WI38 (cell line): ENCODE measurements around the gene TTLL11.

ENCODE experiments used
- H3K4me3 ChIP-seq: 2 replicates; pipeline ENCODE4 v1.5.1; 2011; ENCODE audit warnings: low read depth, mild to moderate bottlenecking, control low read depth, low read length
- CTCF ChIP-seq: IDR thresholded peaks from 2 replicates; pipeline ENCODE4 v1.5.1; 2012; ENCODE audit warnings: low read depth, mild to moderate bottlenecking, control low read depth, low read length

The TTLL11 gene

GRCh38 chr9:122106576-122106975 lies 13.5 kb upstream of the TTLL11 start:
- H3K4me3 ChIP-seq: no peak overlapping the region
- TF ChIP-seq CTCF: no peak

- H3K4me3 ChIP-seq: no peak overlapping the region
- no peak for TF ChIP-seq CTCF
Observed at GRCh38 chr9:122103985-122104384, 10.9 kb upstream of the TTLL11 start.

- TF ChIP-seq CTCF: no peak
- no peak overlapping the region for H3K4me3 ChIP-seq
Observed at GRCh38 chr9:122102156-122102555, 9.0 kb upstream of the TTLL11 start.

GRCh38 chr9:122100756-122101155 lies 7.6 kb upstream of the TTLL11 start:
- H3K4me3 ChIP-seq: no peak overlapping the region
- no peak for TF ChIP-seq CTCF

- H3K4me3 ChIP-seq: no peak overlapping the region
- TF ChIP-seq CTCF: peak; percentile 65
Observed at GRCh38 chr9:122099271-122099869, 6.3 kb upstream of the TTLL11 start.

GRCh38 chr9:122097679-122098315 lies 4.7 kb upstream of the TTLL11 start:
- no peak for TF ChIP-seq CTCF
- no peak overlapping the region for H3K4me3 ChIP-seq

- no peak overlapping the region for H3K4me3 ChIP-seq
- no peak for TF ChIP-seq CTCF
Observed at GRCh38 chr9:122096620-122097415, 3.7 kb upstream of the TTLL11 start.
